Type B pancreatic cell (in vitro differentiated cells): ENCODE measurements around the gene CCDC28B. TPM values are rescaled to one million over a fixed set of nuclear protein-coding genes. Genes with fewer than 3 reads are reported as not detected.

Experiments used
- DNase-seq: peaks from one replicate; pipeline ENCODE4 v3.0.0; 2021; ENCODE audit warnings: mixed read lengths; ENCODE audit not compliant: unreplicated experiment; ENCODE audit errors: extremely low spot score
- H3K27ac Mint-ChIP-seq: 2 replicates; pipeline ENCODE4 v1.8.0; 2021; ENCODE audit warnings: mild to moderate bottlenecking, mixed read lengths
- H3K27me3 Mint-ChIP-seq: 2 replicates; pipeline ENCODE4 v1.8.0; 2021; ENCODE audit warnings: mixed read lengths
- H3K36me3 Mint-ChIP-seq: 2 replicates; pipeline ENCODE4 v1.8.0; 2021; ENCODE audit warnings: mixed read lengths
- H3K4me1 Mint-ChIP-seq: one replicate; pipeline ENCODE4 v1.8.0; 2021; ENCODE audit warnings: mixed read lengths; ENCODE audit not compliant: unreplicated experiment
- H3K4me3 Mint-ChIP-seq: 2 replicates; pipeline ENCODE4 v1.8.0; 2021; ENCODE audit warnings: mild to moderate bottlenecking, mixed read lengths
- H3K9me3 Mint-ChIP-seq: 2 replicates; pipeline ENCODE4 v1.8.0; 2021; ENCODE audit warnings: mixed read lengths
- total RNA-seq: library from RNA; stranded (reverse); gene quantifications from 2 replicates; pipeline ENCODE4 v1.2.1, GENCODE V29; 2021; ENCODE audit warnings: low replicate concordance
- TF ChIP-seq, protein P1 (sequence below): fragments of 200-600 bp; sonication (generic); conservative IDR thresholded peaks from 2 replicates; pipeline ENCODE4 v1.5.0; 2021; ENCODE audit warnings: antibody characterized with exemption, mild to moderate bottlenecking

CCDC28B gene
- total RNA-seq, 1 donor from 2014 or later, result 19.6 TPM

DNA sequence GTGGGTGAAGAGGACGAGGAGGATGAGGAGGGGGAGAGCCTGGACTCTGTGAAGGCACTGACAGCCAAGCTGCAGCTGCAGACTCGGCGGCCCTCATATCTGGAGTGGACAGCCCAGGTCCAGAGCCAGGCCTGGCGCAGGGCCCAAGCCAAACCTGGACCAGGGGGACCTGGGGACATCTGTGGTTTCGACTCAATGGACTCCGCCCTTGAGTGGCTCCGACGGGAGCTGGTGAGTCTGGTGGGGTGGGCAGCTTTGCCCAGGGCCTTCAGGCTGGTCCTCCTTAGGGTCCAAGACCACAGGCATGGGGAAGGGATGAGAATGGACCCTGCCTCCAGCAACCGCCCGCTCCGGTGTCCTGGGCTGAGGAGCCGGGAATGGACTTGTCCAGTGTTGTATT is 47.1 kb downstream of the CCDC28B start:
- Mint-ChIP-seq H3K36me3 (no peaks in the 10 kb centered on the region), H3K27me3 (peaks cover 5% of the 10 kb centered on the region), H3K4me3 (no peak overlapping the region), H3K9me3 (no peaks in the 10 kb centered on the region), H3K27ac (no peak overlapping the region), H3K4me1 (peaks cover 20% of the 10 kb centered on the region)
- TF ChIP-seq, protein P1, sequence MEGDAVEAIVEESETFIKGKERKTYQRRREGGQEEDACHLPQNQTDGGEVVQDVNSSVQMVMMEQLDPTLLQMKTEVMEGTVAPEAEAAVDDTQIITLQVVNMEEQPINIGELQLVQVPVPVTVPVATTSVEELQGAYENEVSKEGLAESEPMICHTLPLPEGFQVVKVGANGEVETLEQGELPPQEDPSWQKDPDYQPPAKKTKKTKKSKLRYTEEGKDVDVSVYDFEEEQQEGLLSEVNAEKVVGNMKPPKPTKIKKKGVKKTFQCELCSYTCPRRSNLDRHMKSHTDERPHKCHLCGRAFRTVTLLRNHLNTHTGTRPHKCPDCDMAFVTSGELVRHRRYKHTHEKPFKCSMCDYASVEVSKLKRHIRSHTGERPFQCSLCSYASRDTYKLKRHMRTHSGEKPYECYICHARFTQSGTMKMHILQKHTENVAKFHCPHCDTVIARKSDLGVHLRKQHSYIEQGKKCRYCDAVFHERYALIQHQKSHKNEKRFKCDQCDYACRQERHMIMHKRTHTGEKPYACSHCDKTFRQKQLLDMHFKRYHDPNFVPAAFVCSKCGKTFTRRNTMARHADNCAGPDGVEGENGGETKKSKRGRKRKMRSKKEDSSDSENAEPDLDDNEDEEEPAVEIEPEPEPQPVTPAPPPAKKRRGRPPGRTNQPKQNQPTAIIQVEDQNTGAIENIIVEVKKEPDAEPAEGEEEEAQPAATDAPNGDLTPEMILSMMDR, result no peak
- no peak for DNase-seq

DNA sequence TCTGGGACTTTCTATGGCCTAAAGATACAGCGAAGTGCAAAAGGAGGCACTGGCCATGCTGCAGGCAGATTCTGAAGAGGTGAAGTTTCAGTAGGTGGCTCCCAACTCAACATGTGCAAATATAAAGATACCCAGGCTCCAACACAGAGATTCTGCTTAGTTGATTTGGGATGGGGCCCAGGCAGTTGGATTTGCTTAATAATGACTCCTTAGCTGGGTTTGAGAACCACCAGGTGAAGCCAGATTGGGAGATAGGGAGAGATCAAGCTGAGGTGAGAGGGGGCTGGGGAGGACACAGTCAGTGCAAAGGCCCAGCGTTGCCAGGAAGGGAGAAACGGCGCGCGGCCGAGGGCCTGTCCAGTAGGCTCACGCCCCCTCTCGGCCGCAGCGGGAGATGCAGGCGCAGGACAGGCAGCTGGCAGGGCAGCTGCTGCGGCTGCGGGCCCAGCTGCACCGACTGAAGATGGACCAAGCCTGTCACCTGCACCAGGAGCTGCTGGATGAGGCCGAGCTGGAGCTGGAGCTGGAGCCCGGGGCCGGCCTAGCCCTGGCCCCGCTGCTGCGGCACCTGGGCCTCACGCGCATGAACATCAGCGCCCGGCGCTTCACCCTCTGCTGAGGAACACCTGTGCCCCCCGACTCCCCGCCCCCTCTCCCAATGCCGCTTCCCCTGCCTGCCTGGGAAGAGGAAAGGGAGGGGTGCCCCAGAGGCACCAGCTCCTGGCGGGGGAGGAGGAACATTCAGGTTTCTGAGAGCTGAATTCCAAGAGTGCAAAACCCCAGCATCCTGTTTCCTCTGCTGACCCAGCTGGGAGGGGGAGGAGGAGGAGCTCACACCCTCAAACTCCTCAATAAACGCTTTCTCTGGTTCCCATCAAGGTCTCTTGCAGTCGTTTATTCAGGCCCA is 47.8 kb downstream of the CCDC28B start:
- Mint-ChIP-seq H3K4me3 (peak overlapping the region; percentile 65), H3K4me1 (peaks cover 16% of the 10 kb centered on the region), H3K36me3 (no peaks in the 10 kb centered on the region), H3K27me3 (peaks cover 5% of the 10 kb centered on the region), H3K27ac (no peak overlapping the region), H3K9me3 (no peaks in the 10 kb centered on the region)
- DNase-seq, result peak; percentile 86
- TF ChIP-seq, protein P1, result peak; percentile 92

DNA sequence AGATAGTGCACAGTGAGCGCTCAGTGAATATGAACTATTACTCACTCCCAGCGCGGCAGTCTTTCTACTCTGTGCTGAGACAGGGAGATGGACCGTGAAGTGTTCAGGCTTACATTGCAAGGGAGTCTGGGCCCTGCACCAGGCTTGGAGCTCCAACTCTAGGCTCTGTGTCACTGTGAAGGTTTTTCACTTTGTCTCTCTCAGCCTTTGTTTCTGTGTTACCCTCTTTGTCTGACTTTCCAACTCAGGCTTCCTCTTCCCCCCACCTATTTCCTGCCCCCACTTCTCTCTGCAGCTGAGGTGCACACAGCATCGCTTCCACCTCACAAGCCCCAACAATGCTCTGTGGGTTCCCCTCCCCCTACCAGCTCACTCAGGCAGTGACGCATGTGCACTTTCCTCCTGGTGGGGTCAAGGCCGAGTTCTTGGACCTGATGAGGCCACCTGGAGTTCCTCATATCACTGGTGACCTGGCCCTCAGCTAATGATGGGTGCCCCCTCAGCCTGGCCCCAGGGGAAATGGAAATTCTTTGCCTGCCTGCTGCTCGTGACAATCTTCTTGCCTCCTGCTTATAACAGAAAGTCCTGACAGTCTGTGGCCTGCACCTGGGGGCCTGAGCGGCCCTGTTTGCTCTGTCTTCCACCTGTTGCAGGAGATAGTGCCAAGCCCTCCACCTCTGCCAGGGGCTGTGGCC is 49.6 kb downstream of the CCDC28B start:
- H3K9me3 Mint-ChIP-seq, result no peaks in the 10 kb centered on the region
- DNase-seq, result no peak
- H3K27me3 Mint-ChIP-seq, result peaks cover 5% of the 10 kb centered on the region
- peak overlapping the region; percentile 20 for H3K27ac Mint-ChIP-seq
- H3K4me1 Mint-ChIP-seq, result peaks cover 16% of the 10 kb centered on the region
- no peaks in the 10 kb centered on the region for H3K36me3 Mint-ChIP-seq
- H3K4me3 Mint-ChIP-seq, result no peak overlapping the region
- TF ChIP-seq, protein P1, result no peak

DNA sequence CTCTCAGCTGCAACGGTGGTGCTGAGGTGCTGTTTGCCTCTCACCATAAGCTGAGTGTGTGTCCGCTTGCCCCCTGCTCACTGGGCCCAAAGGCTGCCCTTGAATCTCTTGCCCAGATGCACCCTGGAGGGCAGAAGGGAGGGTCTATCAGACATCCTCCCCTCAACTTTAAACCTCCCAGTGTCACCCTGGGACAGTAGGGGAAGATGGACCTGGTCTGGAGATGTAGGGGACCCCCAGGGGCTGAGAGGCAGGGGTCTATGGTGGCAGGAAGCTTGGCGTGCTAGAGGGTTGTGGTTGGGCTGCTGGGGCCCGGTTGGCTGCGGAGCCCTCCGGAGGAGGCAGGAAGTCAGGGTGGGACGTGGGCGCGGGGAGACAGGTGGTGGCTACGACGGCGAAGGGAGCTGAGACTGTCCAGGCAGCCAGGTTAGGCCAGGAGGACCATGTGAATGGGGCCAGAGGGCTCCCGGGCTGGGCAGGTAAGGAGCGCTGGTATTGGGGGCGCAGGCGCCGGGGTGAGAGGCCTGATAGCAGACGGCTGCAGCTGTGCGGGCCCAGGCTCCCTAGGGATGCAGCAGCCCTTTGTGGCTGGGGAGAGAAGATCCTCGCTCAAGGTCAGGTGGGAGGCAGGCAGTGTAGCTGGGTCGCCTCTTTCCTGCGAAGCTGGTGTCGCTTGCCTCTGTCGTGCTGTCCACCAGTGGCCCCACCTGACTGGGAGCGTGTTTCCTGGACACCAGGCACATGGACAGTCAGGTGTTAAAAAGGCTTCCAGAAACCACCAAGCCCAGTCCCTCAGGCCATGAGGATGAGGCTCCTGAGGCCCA is 50.7 kb downstream of the CCDC28B start, which contains the start of gene LCK:
TSS of gene LCK (plus strand) at position 373 of the 824 bp plus-strand sequence. CDS start 23,065 bp downstream, outside the sequence.
- H3K4me3 Mint-ChIP-seq, result no peak within 1 kb of the TSS
- H3K9me3 Mint-ChIP-seq, result no peaks in the 10 kb centered on the region
- no peak for DNase-seq
- H3K4me1 Mint-ChIP-seq, result peaks cover 16% of the 10 kb centered on the region
- no peaks in the 10 kb centered on the region for H3K36me3 Mint-ChIP-seq
- peaks cover 5% of the 10 kb centered on the region for H3K27me3 Mint-ChIP-seq
- TF ChIP-seq, protein P1, result no peak
- peak within 1 kb of the TSS; percentile 20 for H3K27ac Mint-ChIP-seq

Other genes with a start within 250 kb of the CCDC28B start
- gene KHDRBS1, start 186.7 kb upstream of the CCDC28B start, total RNA-seq, result 136 and 202 TPM in 2 replicates
- gene TMEM39B, start 127.7 kb upstream of the CCDC28B start, total RNA-seq, result 17.2 and 23.3 TPM in 2 replicates
- gene KPNA6, start 92.5 kb upstream of the CCDC28B start, total RNA-seq, result 76.2 and 85.1 TPM in 2 replicates
- 54.0 and 60.4 TPM in 2 replicates for gene TXLNA, start 20.9 kb upstream of the CCDC28B start, total RNA-seq
- gene IQCC, start 5.1 kb downstream of the CCDC28B start, total RNA-seq, result 4.3 and 4.7 TPM in 2 replicates
- gene DCDC2B, start 8.5 kb downstream of the CCDC28B start, total RNA-seq, result not detected in 2 replicates
- 33.9 and 35.4 TPM in 2 replicates for gene TMEM234, start 21.8 kb downstream of the CCDC28B start, total RNA-seq
- 162 and 179 TPM in 2 replicates for gene EIF3I, start 21.8 kb downstream of the CCDC28B start, total RNA-seq
- 1.4 and 2.1 TPM in 2 replicates for gene FAM167B, start 46.6 kb downstream of the CCDC28B start, total RNA-seq
- not detected in 2 replicates for gene LCK, start 50.7 kb downstream of the CCDC28B start, total RNA-seq
- 108 and 114 TPM in 2 replicates for gene HDAC1, start 91.5 kb downstream of the CCDC28B start, total RNA-seq
- gene MARCKSL1, start 135.6 kb downstream of the CCDC28B start, total RNA-seq, result 247 and 465 TPM in 2 replicates
- gene FAM229A, start 161.9 kb downstream of the CCDC28B start, total RNA-seq, result 4.7 and 8.7 TPM in 2 replicates
- 2.1 and 3.8 TPM in 2 replicates for gene TSSK3, start 161.9 kb downstream of the CCDC28B start, total RNA-seq
- gene BSDC1, start 193.8 kb downstream of the CCDC28B start, total RNA-seq, result 66.5 and 71.3 TPM in 2 replicates